HEK293 (cell line): Measurements from ENCODE around the gene RCOR1.

ENCODE experiments used
- CTCF ChIA-PET: fragments of 350-600 bp; formaldehyde crosslinking; extraction: SDS; loops from one replicate; lab custom pipeline; 2021; ENCODE audit warnings: antibody characterized with exemption; lab: Yijun Ruan, JAX
- POLR2A ChIA-PET: fragments of 300-600 bp; formaldehyde crosslinking; extraction: SDS; loops from one replicate; lab custom pipeline; 2020; ENCODE audit warnings: antibody characterized with exemption, inconsistent platforms; lab: Yijun Ruan, JAX
- H3K27ac ChIP-seq: fragments of 200-500 bp; sonication (Bioruptor generic); 2 replicates; pipeline ENCODE4 v1.5.1; 2014; ENCODE audit warnings: low read depth, low read length, control low read depth, inconsistent platforms; ENCODE audit errors: extremely low read depth
- H3K36me3 ChIP-seq, 2 experiments: fragments of 200-500 bp in 1 of 2; sonication (Bioruptor generic) in 1 of 2; 1 replicate in 1 of 2; 2 replicates in 1 of 2; pipeline ENCODE4 v1.5.1; 2014 to 2017; ENCODE audit warnings: inconsistent platforms in 2 of 2, low read length in 2 of 2; ENCODE audit not compliant: control insufficient read depth in 2 of 2, insufficient read depth in 1 of 2
- H3K4me1 ChIP-seq: fragments of 200-500 bp; sonication (Bioruptor generic); 2 replicates; pipeline ENCODE4 v1.5.1; 2014; ENCODE audit warnings: mild to moderate bottlenecking, low read length, inconsistent platforms; ENCODE audit not compliant: control insufficient read depth, insufficient read depth
- H3K4me3 ChIP-seq: 2 replicates; pipeline ENCODE4 v1.5.1; 2011; ENCODE audit warnings: low read depth, mild to moderate bottlenecking, control low read depth, low read length, moderate library complexity
- H3K9me3 ChIP-seq: fragments of 200-500 bp; sonication (Bioruptor generic); 2 replicates; pipeline ENCODE4 v1.5.1; 2014; ENCODE audit warnings: low read depth, low read length, inconsistent platforms; ENCODE audit not compliant: control insufficient read depth, insufficient read depth
- BCL6B ChIP-seq: fragments of 450-650 bp; formaldehyde crosslinking; IDR thresholded peaks from 2 replicates; pipeline ENCODE4 v1.5.1; 2017; ENCODE audit warnings: missing biosample characterization, missing genetic modification characterization
- PBX3 ChIP-seq: sonication (generic); formaldehyde crosslinking; IDR thresholded peaks from 2 replicates; pipeline ENCODE4 v1.8.1; 2022; ENCODE audit warnings: mild to moderate bottlenecking, moderate library complexity, missing genetic modification reagents
- PRDM6 ChIP-seq: fragments of 450-650 bp; formaldehyde crosslinking; IDR thresholded peaks from 2 replicates; pipeline ENCODE4 v1.5.1; 2017; ENCODE audit warnings: missing biosample characterization, missing genetic modification characterization
- ZBTB11 ChIP-seq: fragments of 450-650 bp; formaldehyde crosslinking; conservative IDR thresholded peaks from 2 replicates; pipeline ENCODE4 v1.5.1; 2016; ENCODE audit warnings: low read depth, missing biosample characterization, missing genetic modification characterization
- ZFHX2 ChIP-seq: fragments of 450-650 bp; formaldehyde crosslinking; conservative IDR thresholded peaks from 2 replicates; pipeline ENCODE4 v1.5.1; 2016; ENCODE audit warnings: missing biosample characterization, missing genetic modification characterization
- ZNF157 ChIP-seq: fragments of 450-650 bp; formaldehyde crosslinking; IDR thresholded peaks from 2 replicates; pipeline ENCODE4 v1.5.1; 2016; ENCODE audit warnings: missing biosample characterization, missing genetic modification characterization
- ZNF354C ChIP-seq: fragments of 450-650 bp; formaldehyde crosslinking; IDR thresholded peaks from 2 replicates; pipeline ENCODE4 v1.5.1; 2016; ENCODE audit warnings: missing biosample characterization, missing genetic modification characterization, low read depth, borderline replicate concordance
- ZNF398 ChIP-seq: fragments of 450-650 bp; formaldehyde crosslinking; IDR thresholded peaks from 2 replicates; pipeline ENCODE4 v1.5.1; 2017; ENCODE audit warnings: missing biosample characterization, missing genetic modification characterization
- ZNF473 ChIP-seq: fragments of 450-650 bp; formaldehyde crosslinking; IDR thresholded peaks from 2 replicates; pipeline ENCODE4 v1.5.1; 2017; ENCODE audit warnings: missing biosample characterization, missing genetic modification characterization
- ZNF555 ChIP-seq: fragments of 450-650 bp; formaldehyde crosslinking; conservative IDR thresholded peaks from 2 replicates; pipeline ENCODE4 v1.5.1; 2017; ENCODE audit warnings: missing biosample characterization, mild to moderate bottlenecking, missing genetic modification characterization, inconsistent platforms
- ZNF600 ChIP-seq: fragments of 450-650 bp; formaldehyde crosslinking; IDR thresholded peaks from 2 replicates; pipeline ENCODE4 v1.5.1; 2016; ENCODE audit warnings: missing biosample characterization, missing genetic modification characterization

RCOR1 gene

GRCh38 chr14:102695167-102695555 lies 102.7 kb downstream of the RCOR1 start (continued):
- no peak for TF ChIP-seq ZNF555 (tag by site-specific recombination)
- no peak for TF ChIP-seq ZBTB11
- no peak for TF ChIP-seq ZNF354C
- no peak for TF ChIP-seq ZFHX2 (tag by site-specific recombination)

- POLR2A ChIA-PET, result interaction anchor here (0.6 kb wide), 1 partner anchor 95 kb away, joined by 3 read pairs; no protein-coding TSS in a partner anchor
- CTCF ChIA-PET, result interaction anchor here (1.2 to 3.4 kb wide), 4 partner anchors 10 to 597 kb away, joined by 8 to 21 read pairs (median 13); no protein-coding TSS in a partner anchor
- Histone ChIP-seq H3K4me3 (no peak overlapping the region), H3K9me3 (no peaks in the 10 kb centered on the region), H3K36me3 (peaks cover 0 to 6% of the 10 kb centered on the region in 2 experiments; a peak in 1 of 3 replicates), H3K27ac (no peak overlapping the region), H3K4me1 (peaks cover 3% of the 10 kb centered on the region)
- TF ChIP-seq ZNF157 (tag by site-specific recombination) (no peak), BCL6B (tag by site-specific recombination) (no peak)
Measured at GRCh38 chr14:102696332-102696731, 103.9 kb downstream of the RCOR1 start.

- no peak for TF ChIP-seq ZNF473 (tag by site-specific recombination)
- no peak for TF ChIP-seq PRDM6
- TF ChIP-seq ZNF398 (tag by site-specific recombination), result no peak
- TF ChIP-seq ZNF600 (tag by site-specific recombination), result 0 out of 2 replicates have a peak, but pooled peaks have one; percentile 20
- TF ChIP-seq PBX3 (CRISPR knock-in tag), result no peak
- Histone ChIP-seq H3K36me3 (peaks cover 5 to 9% of the 10 kb centered on the region in 2 experiments; a peak in 2 of 3 replicates), H3K27ac (no peak overlapping the region), H3K4me3 (no peak overlapping the region), H3K4me1 (peaks cover 3% of the 10 kb centered on the region), H3K9me3 (no peaks in the 10 kb centered on the region)
- ChIA-PET POLR2A (interaction anchor here (0.6 kb wide), 1 partner anchor 95 kb away, joined by 3 read pairs; no protein-coding TSS in a partner anchor), CTCF (interaction anchor here (2.0 to 2.4 kb wide), 2 partner anchors 11 to 102 kb away, joined by 12 to 14 read pairs; no protein-coding TSS in a partner anchor)
Measured at GRCh38 chr14:102696856-102697495, 104.5 kb downstream of the RCOR1 start.
